ENCODE results near the gene SEMA5A.

SEMA5A gene

DNA sequence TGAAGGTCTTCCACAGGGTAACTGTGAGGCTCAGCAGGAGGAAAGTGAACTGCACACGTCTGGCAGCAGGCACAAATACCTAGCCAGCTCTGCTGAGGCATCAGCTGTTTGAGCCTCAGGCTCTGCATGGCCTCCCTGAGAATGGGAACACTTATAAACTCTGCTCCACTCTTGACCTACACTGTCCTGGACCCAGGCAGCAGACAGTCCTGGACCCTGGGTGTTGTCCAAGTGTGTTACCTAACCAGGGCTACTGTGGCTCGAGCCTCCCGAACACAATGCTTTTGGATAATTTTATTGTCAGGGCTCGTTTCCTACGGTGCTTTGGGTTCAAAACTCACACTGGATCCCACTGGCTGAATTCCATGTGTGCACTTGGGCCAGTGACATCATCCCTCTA is 497.9 kb downstream of the SEMA5A start:
- DNase-seq (ENCODE audit: low read depth): no peak
- H3K4me3 ChIP-seq (ENCODE audit: control insufficient read depth, low read depth, low read length): no peak overlapping the region
- TF ChIP-seq, protein P1, sequence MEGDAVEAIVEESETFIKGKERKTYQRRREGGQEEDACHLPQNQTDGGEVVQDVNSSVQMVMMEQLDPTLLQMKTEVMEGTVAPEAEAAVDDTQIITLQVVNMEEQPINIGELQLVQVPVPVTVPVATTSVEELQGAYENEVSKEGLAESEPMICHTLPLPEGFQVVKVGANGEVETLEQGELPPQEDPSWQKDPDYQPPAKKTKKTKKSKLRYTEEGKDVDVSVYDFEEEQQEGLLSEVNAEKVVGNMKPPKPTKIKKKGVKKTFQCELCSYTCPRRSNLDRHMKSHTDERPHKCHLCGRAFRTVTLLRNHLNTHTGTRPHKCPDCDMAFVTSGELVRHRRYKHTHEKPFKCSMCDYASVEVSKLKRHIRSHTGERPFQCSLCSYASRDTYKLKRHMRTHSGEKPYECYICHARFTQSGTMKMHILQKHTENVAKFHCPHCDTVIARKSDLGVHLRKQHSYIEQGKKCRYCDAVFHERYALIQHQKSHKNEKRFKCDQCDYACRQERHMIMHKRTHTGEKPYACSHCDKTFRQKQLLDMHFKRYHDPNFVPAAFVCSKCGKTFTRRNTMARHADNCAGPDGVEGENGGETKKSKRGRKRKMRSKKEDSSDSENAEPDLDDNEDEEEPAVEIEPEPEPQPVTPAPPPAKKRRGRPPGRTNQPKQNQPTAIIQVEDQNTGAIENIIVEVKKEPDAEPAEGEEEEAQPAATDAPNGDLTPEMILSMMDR (conservative IDR thresholded peaks at IDR 0.05; ENCODE audit: control insufficient read depth, insufficient read depth, low read depth, low read length): no peak

DNA sequence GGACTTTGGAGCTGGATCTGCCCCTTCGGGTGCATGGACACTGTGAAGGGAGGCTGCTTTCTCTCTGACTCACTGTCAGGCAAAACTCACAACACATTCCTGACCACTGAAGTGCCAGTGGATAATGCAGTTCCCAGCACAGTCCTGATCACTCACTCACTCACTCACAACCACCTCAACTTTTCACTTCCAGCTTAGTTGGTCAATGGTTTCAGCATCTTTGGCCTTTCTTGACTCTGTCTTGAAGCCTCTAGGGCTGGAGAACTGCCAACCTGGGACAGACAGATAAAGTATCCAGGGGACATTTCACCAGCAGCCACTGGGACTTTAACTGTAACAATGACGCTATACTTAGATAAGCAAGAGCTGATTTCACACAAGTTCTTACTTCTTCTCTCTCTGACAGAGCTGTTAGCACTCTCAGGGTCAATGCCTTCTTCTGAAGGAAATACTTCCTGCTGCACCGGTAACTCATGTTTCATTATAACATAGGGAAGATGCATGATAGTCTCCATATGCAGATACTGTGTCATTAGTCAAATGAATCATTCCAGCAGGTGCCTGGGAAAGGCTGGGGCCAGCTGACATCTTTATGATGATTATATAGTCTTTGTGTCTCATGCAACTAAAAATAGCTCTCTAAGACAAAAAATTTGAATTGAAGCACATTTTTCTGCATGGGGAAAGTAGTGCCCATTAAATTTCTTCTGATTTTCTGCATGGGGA is 499.0 kb downstream of the SEMA5A start:
- peak; percentile 97 for DNase-seq (ENCODE audit: low read depth)
- H3K4me3 ChIP-seq (ENCODE audit: control insufficient read depth, low read depth, low read length): no peak overlapping the region
- TF ChIP-seq, protein P1 (conservative IDR thresholded peaks at IDR 0.05; ENCODE audit: control insufficient read depth, insufficient read depth, low read depth, low read length): no peak

DNA sequence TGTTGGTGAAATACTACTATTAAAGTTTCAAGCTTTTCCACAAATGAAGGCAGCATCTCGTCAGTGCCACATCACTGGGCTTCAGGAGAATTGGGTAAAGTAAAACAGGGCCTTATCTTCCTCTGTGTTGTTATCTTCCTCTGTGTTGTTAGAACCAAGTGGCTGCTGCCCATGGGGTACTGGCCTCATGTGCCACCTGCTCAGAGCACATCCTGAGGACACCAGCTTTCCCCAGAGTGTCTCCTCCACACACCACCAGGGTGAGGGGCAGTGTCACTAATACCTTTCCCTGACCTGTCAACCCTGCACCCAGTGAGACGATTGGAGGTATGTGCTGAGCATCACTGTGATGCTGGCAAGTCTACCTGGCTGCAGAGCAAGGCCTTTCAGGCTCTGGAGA is 499.9 kb downstream of the SEMA5A start:
- no peak overlapping the region for H3K4me3 ChIP-seq (ENCODE audit: control insufficient read depth, low read depth, low read length)
- DNase-seq (ENCODE audit: low read depth): no peak
- TF ChIP-seq, protein P1 (conservative IDR thresholded peaks at IDR 0.05; ENCODE audit: control insufficient read depth, insufficient read depth, low read depth, low read length): no peak

DNA sequence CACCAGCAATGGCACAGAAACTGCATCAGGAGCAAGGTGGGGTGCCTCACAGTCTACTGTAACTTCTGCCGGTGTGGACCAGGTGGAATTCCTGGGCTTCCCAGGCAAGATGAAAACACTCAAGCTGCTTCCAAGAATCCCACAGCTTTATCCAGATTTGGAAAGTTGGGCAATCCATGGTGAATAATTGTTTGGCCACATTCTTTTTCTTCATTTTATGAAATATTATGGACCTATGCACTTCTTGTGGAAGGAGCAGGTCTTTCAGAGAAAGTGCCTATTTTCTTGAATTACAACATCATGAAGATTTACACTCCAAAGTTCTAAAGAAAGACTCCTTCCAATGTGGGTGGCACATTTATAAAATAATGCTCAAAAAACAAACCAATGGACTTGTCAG is 503.6 kb downstream of the SEMA5A start:
- DNase-seq (ENCODE audit: low read depth): peak; percentile 15
- H3K4me3 ChIP-seq (ENCODE audit: control insufficient read depth, low read depth, low read length): no peak overlapping the region
- TF ChIP-seq, protein P1 (conservative IDR thresholded peaks at IDR 0.05; ENCODE audit: control insufficient read depth, insufficient read depth, low read depth, low read length): no peak

DNA sequence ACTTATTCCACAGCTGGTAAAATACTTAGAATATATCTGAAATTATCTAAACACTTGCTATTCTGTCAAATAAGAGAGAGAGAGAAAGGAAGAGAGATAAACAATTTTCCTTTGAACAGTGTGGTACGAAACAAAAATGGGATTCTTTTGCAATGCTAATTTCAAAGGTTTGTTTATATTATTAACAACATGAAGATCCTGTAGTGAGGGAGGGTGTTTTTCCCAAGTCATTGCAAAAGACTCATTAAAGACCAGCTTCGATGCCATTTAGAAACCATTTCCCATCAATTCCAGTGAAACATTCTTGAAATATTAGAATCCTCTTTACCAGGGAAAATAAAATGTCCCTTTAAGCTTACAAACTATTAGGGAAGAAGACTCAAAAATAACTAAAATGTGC is 505.4 kb downstream of the SEMA5A start:
- no peak for DNase-seq (ENCODE audit: low read depth)
- TF ChIP-seq, protein P1 (conservative IDR thresholded peaks at IDR 0.05; ENCODE audit: control insufficient read depth, insufficient read depth, low read depth, low read length): no peak

DNA sequence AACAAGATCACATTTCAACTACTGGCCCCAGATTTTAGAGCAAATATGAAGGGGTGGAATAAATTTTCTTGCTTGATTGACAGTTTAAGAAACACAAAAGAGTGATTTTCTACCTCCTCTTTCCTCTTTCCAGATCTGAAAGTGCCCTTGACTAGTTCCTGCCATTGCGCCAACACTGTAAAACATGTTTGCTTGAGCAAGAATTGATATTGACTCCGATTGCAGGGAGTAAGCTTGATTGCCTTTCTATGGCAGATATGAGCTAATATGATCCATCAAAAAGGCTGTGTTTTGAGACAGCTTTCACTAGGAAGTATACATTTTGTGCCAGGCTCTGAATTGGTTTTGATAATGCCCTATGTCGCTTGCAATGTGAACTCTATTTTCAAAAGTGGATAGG is 508.8 kb downstream of the SEMA5A start:
- H3K4me3 ChIP-seq (ENCODE audit: control insufficient read depth, low read depth, low read length): no peak overlapping the region
- TF ChIP-seq, protein P1 (conservative IDR thresholded peaks at IDR 0.05; ENCODE audit: control insufficient read depth, insufficient read depth, low read depth, low read length): no peak
- DNase-seq (ENCODE audit: low read depth): no peak

More for the DNA sequence above, 505.4 kb downstream of the SEMA5A start:
- H3K4me3 ChIP-seq (ENCODE audit: control insufficient read depth, low read depth, low read length): no peak overlapping the region

Data from fibroblast of mammary gland (primary cell).